T-cell (primary cell): ENCODE data around the gene PRLR. TPM values are rescaled to one million over a fixed set of nuclear protein-coding genes. Genes with fewer than 3 reads are reported as not detected.
"Not testable (repeated sequence)": the region's sequence is repeated elsewhere in the genome, so short reads cannot be mapped to it uniquely, and the experiment has no call there.

Source experiments
- ATAC-seq, 4 experiments: fragments of 200-7000 bp in 3 of 4; fragments of 150-1000 bp in 1 of 4; cut with Tn5 transposase; replicated peaks in 1 of 4; 1 replicate in 3 of 4; 2 replicates in 1 of 4; pipeline ENCODE4 v1.10.0; 2021; ENCODE audit warnings: moderate library complexity in 3 of 4, mild to moderate bottlenecking in 2 of 4, moderate number of reproducible peaks in 1 of 4
- CTCF ChIA-PET, 2 donors: fragments of 300-600 bp; sonication (Branson Sonifier 250); formaldehyde crosslinking; loops; one replicate each; lab custom pipeline; 2022; ENCODE audit warnings: antibody characterized with exemption in 2 of 2; lab: Charles Lee
- POLR2A ChIA-PET, 2 donors: fragments of 300-600 bp; sonication (Branson Sonifier 250); formaldehyde crosslinking; loops; one replicate each; lab custom pipeline; 2022; ENCODE audit warnings: antibody characterized with exemption in 2 of 2; lab: Charles Lee
- DNase-seq, 35 experiments: peaks; one replicate each; pipeline versions ENCODE4 v3.0.0 to v3.0.0-alpha.2; 2013 to 2023
- H3K27ac ChIP-seq: one replicate; pipeline ENCODE4 v1.5.1; 2013; ENCODE audit warnings: low read length
- H3K27me3 ChIP-seq, 2 experiments: replicated peaks in 1 of 2; 1 replicate in 1 of 2; 2 replicates in 1 of 2; pipeline versions ENCODE4 v1.6.1 to v1.7.0; 2013; ENCODE audit warnings: low read length in 1 of 2, mixed read lengths in 1 of 2; ENCODE audit not compliant: control insufficient read depth in 2 of 2, insufficient read depth in 2 of 2; ENCODE audit errors: extremely low read depth in 1 of 2
- H3K36me3 ChIP-seq, 2 donors: 1 replicate in 1 of 2; 2 replicates in 1 of 2; pipeline versions ENCODE4 v1.6.1 to v1.7.0; 2013; ENCODE audit warnings: low read length in 1 of 2; ENCODE audit not compliant: control insufficient read depth in 2 of 2, insufficient read depth in 1 of 2; ENCODE audit errors: extremely low read depth in 1 of 2
- H3K4me1 ChIP-seq, 2 experiments: 1 replicate in 1 of 2; 2 replicates in 1 of 2; pipeline versions ENCODE4 v1.6.1 to v1.7.0; 2013; ENCODE audit warnings: low read length in 2 of 2, mixed read lengths in 1 of 2; ENCODE audit not compliant: insufficient read depth in 2 of 2, control insufficient read depth in 1 of 2; ENCODE audit errors: extremely low read depth in 1 of 2
- H3K4me3 ChIP-seq, 2 donors: 1 replicate in 1 of 2; 2 replicates in 1 of 2; pipeline versions ENCODE4 v1.5.1 to v1.7.0; 2013; ENCODE audit warnings: mild to moderate bottlenecking in 2 of 2, low read length in 1 of 2, moderate library complexity in 1 of 2; ENCODE audit not compliant: control insufficient read depth in 1 of 2; ENCODE audit errors: extremely low read depth in 1 of 2
- H3K9me3 ChIP-seq: 2 replicates; pipeline ENCODE4 v1.7.0; 2013
- H3K27ac Mint-ChIP-seq, 2 donors: one replicate each; pipeline ENCODE4 v1.8.0; 2020 to 2021; ENCODE audit warnings: mild to moderate bottlenecking in 2 of 2, mixed read lengths in 2 of 2
- H3K27me3 Mint-ChIP-seq, 2 donors: one replicate each; pipeline ENCODE4 v1.8.0; 2021 to 2022; ENCODE audit warnings: mixed read lengths in 2 of 2
- H3K36me3 Mint-ChIP-seq: one replicate; pipeline ENCODE4 v1.8.0; 2021; ENCODE audit warnings: mixed read lengths
- H3K4me1 Mint-ChIP-seq, 3 donors: one replicate each; pipeline ENCODE4 v1.8.0; 2020 to 2022; ENCODE audit warnings: mixed read lengths in 3 of 3, mild to moderate bottlenecking in 1 of 3
- H3K4me3 Mint-ChIP-seq, 3 donors: one replicate each; pipeline ENCODE4 v1.8.0; 2020 to 2022; ENCODE audit warnings: mild to moderate bottlenecking in 3 of 3, mixed read lengths in 3 of 3, moderate library complexity in 3 of 3
- H3K9me3 Mint-ChIP-seq, 3 donors: one replicate each; pipeline ENCODE4 v1.8.0; 2020 to 2022; ENCODE audit warnings: mixed read lengths in 3 of 3
- WGBS: methylation state at CpG from one replicate; pipeline ENCODE4 v1.1.5; 2013; ENCODE audit warnings: missing lambda C conversion rate; ENCODE audit not compliant: insufficient coverage; 5-methylcytosine and 5-hydroxymethylcytosine counted together
- total RNA-seq, 35 experiments: library from RNA in 6 of 35; stranded (reverse) in 6 of 35; fragments of 120-200 nt in 1 of 35; gene quantifications; one replicate each; pipeline versions ENCODE4 v1.2.1 to v1.2.4 and lab custom pipeline; 2013 to 2026

PRLR gene
- total RNA-seq, 5 donors from 2014 or later (not counting 1 experiment from before 2014, with no cell fraction given), result 0.16 to 0.23 (median 0.23) TPM; not detected in 2

GRCh38 chr5:35245371-35245770 is 15.1 kb upstream of the PRLR start:
- DNase-seq, CTCF ChIA-PET, H3K4me1 ChIP-seq, H3K36me3 ChIP-seq, H3K4me3 Mint-ChIP-seq, H3K27ac Mint-ChIP-seq, H3K4me3 ChIP-seq, H3K36me3 Mint-ChIP-seq, POLR2A ChIA-PET, H3K9me3 Mint-ChIP-seq, H3K27me3 ChIP-seq, ATAC-seq, H3K4me1 Mint-ChIP-seq, H3K9me3 ChIP-seq, H3K27ac ChIP-seq: not testable (repeated sequence)
- H3K27me3 Mint-ChIP-seq, result peaks cover 4 to 10% of the 10 kb centered on the region in 2 donors
- 92% methylated on average over 6 of the region's 10 CpGs for WGBS

GRCh38 chr5:35244171-35244570 is 13.9 kb upstream of the PRLR start:
- DNase-seq, result no peak
- peaks cover 4 to 10% of the 10 kb centered on the region in 2 donors for H3K27me3 Mint-ChIP-seq
- no peaks in the 10 kb centered on the region for H3K9me3 ChIP-seq

GRCh38 chr5:35242702-35243258 is 12.5 kb upstream of the PRLR start:
- Histone ChIP-seq H3K4me1 (no peaks in the 10 kb centered on the region), H3K27me3 (peaks cover 0 to 3% of the 10 kb centered on the region in 2 experiments), H3K4me3 (no peak overlapping the region), H3K27ac (no peak overlapping the region), H3K36me3 (no peaks in the 10 kb centered on the region), H3K9me3 (no peaks in the 10 kb centered on the region)
- no peak for ATAC-seq
- no peak for DNase-seq
- no peaks in the 10 kb centered on the region for H3K9me3 Mint-ChIP-seq
- no peaks in the 10 kb centered on the region for H3K4me1 Mint-ChIP-seq
- ChIA-PET POLR2A (no interaction called here), CTCF (no interaction called here)
- H3K27ac Mint-ChIP-seq, result no peak overlapping the region
- no peak overlapping the region for H3K4me3 Mint-ChIP-seq
- H3K27me3 Mint-ChIP-seq, result peaks cover 4 to 10% of the 10 kb centered on the region in 2 donors
- no peaks in the 10 kb centered on the region for H3K36me3 Mint-ChIP-seq
- 75% methylated on average over 3 of the region's 4 CpGs for WGBS

More at GRCh38 chr5:35244171-35244570, 13.9 kb upstream of the PRLR start:
- H3K9me3 Mint-ChIP-seq, result no peaks in the 10 kb centered on the region
- Histone ChIP-seq H3K27ac (no peak overlapping the region), H3K27me3 (peaks cover 0 to 3% of the 10 kb centered on the region in 2 experiments), H3K4me1 (no peaks in the 10 kb centered on the region), H3K4me3 (no peak overlapping the region), H3K36me3 (no peaks in the 10 kb centered on the region)
- ATAC-seq, result no peak
- H3K4me3 Mint-ChIP-seq, result no peak overlapping the region
- no CpG with 5 or more reads among the region's 1 CpG for WGBS
- H3K27ac Mint-ChIP-seq, result no peak overlapping the region
- ChIA-PET POLR2A (no interaction called here), CTCF (no interaction called here)
- peaks cover 0 to under 1% (median under 1%) of the 10 kb centered on the region in 3 donors for H3K4me1 Mint-ChIP-seq
- no peaks in the 10 kb centered on the region for H3K36me3 Mint-ChIP-seq

GRCh38 chr5:35240892-35241291 is 10.6 kb upstream of the PRLR start:
- no peak for ATAC-seq

GRCh38 chr5:35239911-35240610 is 9.8 kb upstream of the PRLR start:
- Histone ChIP-seq H3K36me3 (no peaks in the 10 kb centered on the region), H3K27ac (no peak overlapping the region), H3K4me3 (no peak overlapping the region), H3K27me3 (no peaks in the 10 kb centered on the region), H3K4me1 (no peaks in the 10 kb centered on the region), H3K9me3 (no peaks in the 10 kb centered on the region)
- H3K27me3 Mint-ChIP-seq, result peaks cover 2 to 7% of the 10 kb centered on the region in 2 donors
- no peak for DNase-seq
- H3K4me1 Mint-ChIP-seq, result no peaks in the 10 kb centered on the region
- H3K4me3 Mint-ChIP-seq, result no peak overlapping the region
- ChIA-PET POLR2A (no interaction called here), CTCF (no interaction called here)
- WGBS, result 85% methylated on average over 1 of the region's 2 CpGs
- H3K27ac Mint-ChIP-seq, result no peak overlapping the region
- H3K9me3 Mint-ChIP-seq, result peaks cover 0 to 4% (median 0%) of the 10 kb centered on the region in 3 donors
- ATAC-seq, result no peak
- no peaks in the 10 kb centered on the region for H3K36me3 Mint-ChIP-seq

More at GRCh38 chr5:35240892-35241291, 10.6 kb upstream of the PRLR start:
- H3K9me3 Mint-ChIP-seq, result peaks cover 0 to 4% (median 0%) of the 10 kb centered on the region in 3 donors
- Histone ChIP-seq H3K36me3 (no peaks in the 10 kb centered on the region), H3K27me3 (no peaks in the 10 kb centered on the region), H3K27ac (no peak overlapping the region), H3K9me3 (no peaks in the 10 kb centered on the region), H3K4me3 (no peak overlapping the region), H3K4me1 (no peaks in the 10 kb centered on the region)
- H3K27ac Mint-ChIP-seq, result no peak overlapping the region
- peaks cover 2 to 7% of the 10 kb centered on the region in 2 donors for H3K27me3 Mint-ChIP-seq
- no peaks in the 10 kb centered on the region for H3K4me1 Mint-ChIP-seq
- no peak for DNase-seq
- H3K36me3 Mint-ChIP-seq, result no peaks in the 10 kb centered on the region
- ChIA-PET CTCF (no interaction called here), POLR2A (no interaction called here)
- no peak overlapping the region for H3K4me3 Mint-ChIP-seq
- WGBS, result no CpG with 5 or more reads among the region's 1 CpG

- no peaks in the 10 kb centered on the region for H3K36me3 Mint-ChIP-seq
- ATAC-seq (no peak), DNase-seq (no peak)
- ChIA-PET POLR2A (no interaction called here), CTCF (no interaction called here)
- H3K4me3 Mint-ChIP-seq, result no peak overlapping the region
- peaks cover under 1 to 7% of the 10 kb centered on the region in 2 donors for H3K27me3 Mint-ChIP-seq
- H3K9me3 Mint-ChIP-seq, result peaks cover 0 to 4% (median 0%) of the 10 kb centered on the region in 3 donors
- H3K27ac ChIP-seq, result no peak overlapping the region
- no peak overlapping the region for H3K27ac Mint-ChIP-seq
- no peak overlapping the region for H3K4me3 ChIP-seq
- WGBS, result no CpG with 5 or more reads among the region's 7 CpGs
- no peaks in the 10 kb centered on the region for H3K4me1 Mint-ChIP-seq
- H3K4me1 ChIP-seq, result no peaks in the 10 kb centered on the region
- H3K9me3 ChIP-seq, result no peaks in the 10 kb centered on the region
- no peaks in the 10 kb centered on the region for H3K36me3 ChIP-seq
- no peaks in the 10 kb centered on the region for H3K27me3 ChIP-seq
Measured at GRCh38 chr5:35239476-35239875, 9.2 kb upstream of the PRLR start.
